SU-DHL-6 (cell line): ENCODE results near the gene SLC4A2.

Source experiments
- EZH2phosphoT487 ChIP-seq: fragments of 200-600 bp; sonication (generic), shearing (Covaris generic); conservative IDR thresholded peaks from 2 replicates; pipeline ENCODE4 v1.6.1; 2018; ENCODE audit warnings: mild to moderate bottlenecking, antibody characterized with exemption, low read length, moderate library complexity, mixed read lengths
- TF ChIP-seq, protein P1 (sequence below): fragments of 200-600 bp; sonication (generic); IDR thresholded peaks from one replicate; pipeline ENCODE4 v1.5.1; 2017; ENCODE audit warnings: antibody characterized with exemption, mild to moderate bottlenecking, low read length, moderate library complexity; ENCODE audit not compliant: insufficient read depth, poor library complexity, severe bottlenecking

DNA sequence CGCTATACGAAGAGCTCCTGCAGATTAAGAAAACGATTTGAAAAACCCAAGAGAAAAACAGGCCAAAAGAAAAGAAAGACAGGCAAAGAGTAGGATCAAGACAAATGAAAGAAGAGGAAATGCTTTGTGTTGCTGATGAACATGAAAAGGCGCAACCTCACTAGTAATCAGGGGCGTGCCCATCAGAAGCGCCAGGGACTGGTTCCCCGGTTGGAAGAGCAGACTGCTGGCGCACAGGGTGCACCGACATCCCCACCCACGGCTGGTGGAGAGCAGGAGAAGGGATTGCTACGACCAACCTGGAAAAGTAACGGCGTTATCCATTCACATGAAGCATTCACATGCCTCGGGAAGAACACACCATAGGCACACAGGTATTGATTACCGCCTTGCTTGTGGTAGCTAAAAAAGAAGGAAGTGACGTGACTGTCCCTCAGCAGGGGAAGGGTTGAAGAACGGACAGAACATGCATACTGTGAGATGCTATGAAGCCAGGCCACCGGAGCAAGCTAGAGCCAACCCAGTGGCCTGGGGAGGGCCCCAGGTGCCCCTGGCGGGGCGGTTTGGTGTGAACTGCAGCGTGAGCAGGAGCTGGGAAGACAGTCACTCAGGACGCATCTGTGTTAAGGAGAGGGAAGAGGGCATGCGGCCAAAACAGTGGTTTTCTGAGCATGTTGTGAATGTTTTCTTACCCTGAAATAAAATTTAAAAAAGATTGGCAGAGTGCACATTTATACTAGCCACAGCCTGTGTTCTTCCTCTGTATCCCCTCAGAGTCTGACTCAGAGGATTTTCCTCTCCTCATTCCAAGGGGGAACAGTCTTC lies 45.2 kb downstream of the SLC4A2 start:
- TF ChIP-seq, protein P1, sequence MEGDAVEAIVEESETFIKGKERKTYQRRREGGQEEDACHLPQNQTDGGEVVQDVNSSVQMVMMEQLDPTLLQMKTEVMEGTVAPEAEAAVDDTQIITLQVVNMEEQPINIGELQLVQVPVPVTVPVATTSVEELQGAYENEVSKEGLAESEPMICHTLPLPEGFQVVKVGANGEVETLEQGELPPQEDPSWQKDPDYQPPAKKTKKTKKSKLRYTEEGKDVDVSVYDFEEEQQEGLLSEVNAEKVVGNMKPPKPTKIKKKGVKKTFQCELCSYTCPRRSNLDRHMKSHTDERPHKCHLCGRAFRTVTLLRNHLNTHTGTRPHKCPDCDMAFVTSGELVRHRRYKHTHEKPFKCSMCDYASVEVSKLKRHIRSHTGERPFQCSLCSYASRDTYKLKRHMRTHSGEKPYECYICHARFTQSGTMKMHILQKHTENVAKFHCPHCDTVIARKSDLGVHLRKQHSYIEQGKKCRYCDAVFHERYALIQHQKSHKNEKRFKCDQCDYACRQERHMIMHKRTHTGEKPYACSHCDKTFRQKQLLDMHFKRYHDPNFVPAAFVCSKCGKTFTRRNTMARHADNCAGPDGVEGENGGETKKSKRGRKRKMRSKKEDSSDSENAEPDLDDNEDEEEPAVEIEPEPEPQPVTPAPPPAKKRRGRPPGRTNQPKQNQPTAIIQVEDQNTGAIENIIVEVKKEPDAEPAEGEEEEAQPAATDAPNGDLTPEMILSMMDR: no peak
- no peak for TF ChIP-seq EZH2phosphoT487
